NCI-H2081 (cell line): ENCODE measurements around the gene RMND1.
"Not testable (repeated sequence)": the region's sequence is repeated elsewhere in the genome, so short reads cannot be mapped to it uniquely, and the experiment has no call there.

Source experiments
- DNase-seq, 2 experiments: peaks; one replicate each; lab custom pipeline; 2025; lab: John Stamatoyannopoulos, UW

RMND1 gene

GRCh38 chr6:151452750-151453427, 963 bp upstream of the RMND1 start:
- DNase-seq = peak in 1 of 2 experiments; percentile 2

- no peak for DNase-seq
Measured at GRCh38 chr6:151451417-151451949, 443 bp downstream of the RMND1 start.

GRCh38 chr6:151450928-151451327, 998 bp downstream of the RMND1 start:
- not testable (repeated sequence) for DNase-seq

- DNase-seq = no peak
Measured at GRCh38 chr6:151448623-151449022, 3.3 kb downstream of the RMND1 start.

GRCh38 chr6:151447237-151447636, 4.7 kb downstream of the RMND1 start:
- no peak for DNase-seq

GRCh38 chr6:151445482-151445881, 6.4 kb downstream of the RMND1 start:
- no peak for DNase-seq

GRCh38 chr6:151443911-151444621, 7.9 kb downstream of the RMND1 start:
- DNase-seq = no peak

- no peak for DNase-seq
Measured at GRCh38 chr6:151443454-151443853, 8.5 kb downstream of the RMND1 start.

GRCh38 chr6:151442371-151442770, 9.6 kb downstream of the RMND1 start:
- DNase-seq = no peak

- no peak for DNase-seq
Measured at GRCh38 chr6:151441390-151442166, 10.3 kb downstream of the RMND1 start.

GRCh38 chr6:151440930-151441329, 11.0 kb downstream of the RMND1 start:
- no peak for DNase-seq

- no peak for DNase-seq
Measured at GRCh38 chr6:151440498-151440897, 11.4 kb downstream of the RMND1 start.

- DNase-seq = no peak
Measured at GRCh38 chr6:151437401-151437800, 14.5 kb downstream of the RMND1 start.

GRCh38 chr6:151436802-151437201, 15.1 kb downstream of the RMND1 start:
- DNase-seq = no peak

- no peak for DNase-seq
Measured at GRCh38 chr6:151436300-151436699, 15.6 kb downstream of the RMND1 start.

GRCh38 chr6:151434369-151434768, 17.6 kb downstream of the RMND1 start:
- no peak for DNase-seq

GRCh38 chr6:151432651-151433050, 19.3 kb downstream of the RMND1 start:
- no peak for DNase-seq

GRCh38 chr6:151431337-151431736, 20.6 kb downstream of the RMND1 start:
- no peak for DNase-seq

- DNase-seq = no peak
Measured at GRCh38 chr6:151430886-151431285, 21.0 kb downstream of the RMND1 start.

- no peak for DNase-seq
Measured at GRCh38 chr6:151428093-151428735, 23.7 kb downstream of the RMND1 start.

GRCh38 chr6:151425561-151425960, 26.4 kb downstream of the RMND1 start:
- no peak for DNase-seq

GRCh38 chr6:151422981-151423380, 28.9 kb downstream of the RMND1 start:
- no peak for DNase-seq
